Ovary (tissue), 3 donors: ENCODE measurements around the gene AP2A2.

Source experiments
- EP300 ChIP-seq: sonication (generic); formaldehyde crosslinking; IDR thresholded peaks from one replicate; pipeline ENCODE4 v1.6.1; 2017; ENCODE audit warnings: antibody characterized with exemption
- POLR2A ChIP-seq: fragments of 450-650 bp; IDR thresholded peaks from one replicate; pipeline ENCODE4 v1.6.1; 2017; ENCODE audit warnings: antibody characterized with exemption, mild to moderate bottlenecking, moderate library complexity
- TF ChIP-seq, protein P1 (sequence below), 3 donors: fragments of 450-650 bp in 2 of 3; fragments of 200-600 bp in 1 of 3; IDR thresholded peaks; one replicate each; pipeline versions ENCODE4 v1.5.1 to v1.8.0; 2016 to 2022; ENCODE audit warnings: antibody characterized with exemption in 3 of 3, mild to moderate bottlenecking in 1 of 3
- donor health status: DM: no; HTN: no; CAD: no.

DNA sequence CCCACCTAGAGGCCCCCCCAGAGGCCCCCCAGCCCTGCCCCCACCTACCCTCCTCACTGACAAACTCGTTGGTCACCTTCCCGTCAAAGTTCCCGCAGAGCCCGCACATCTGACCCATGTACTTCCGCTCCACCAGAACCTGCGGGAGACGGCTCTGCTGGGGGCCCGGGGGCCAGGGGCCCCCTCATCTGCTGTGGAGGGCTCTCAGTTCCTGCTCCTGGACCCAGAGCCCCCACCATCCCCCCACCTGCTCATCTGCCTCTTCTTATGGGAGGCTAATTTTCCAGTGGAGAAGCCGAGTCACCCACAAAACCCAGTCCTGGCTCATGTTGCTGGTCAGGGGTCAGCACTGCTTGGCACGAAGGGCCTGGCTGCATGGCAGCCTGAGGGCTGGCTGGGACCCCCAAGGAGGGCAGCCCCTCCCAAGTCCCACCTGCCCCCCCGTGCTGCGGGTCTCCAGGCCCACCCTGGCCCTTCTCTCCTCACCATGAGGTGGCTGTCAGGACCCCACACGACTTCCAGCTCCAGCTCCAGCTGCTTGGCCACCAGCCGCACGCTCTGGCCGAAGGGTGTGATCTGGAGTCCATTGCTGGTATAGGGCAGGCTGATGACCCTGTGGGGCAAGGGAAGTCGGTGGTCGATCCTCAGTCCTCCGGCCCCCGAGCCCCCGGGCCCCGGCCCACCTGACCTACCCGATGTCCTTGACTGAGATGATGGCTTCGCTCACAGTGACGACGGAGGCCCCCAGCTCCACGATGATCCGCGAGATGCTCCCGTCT lies 105.6 kb downstream of the AP2A2 start:
- TF ChIP-seq, protein P1, sequence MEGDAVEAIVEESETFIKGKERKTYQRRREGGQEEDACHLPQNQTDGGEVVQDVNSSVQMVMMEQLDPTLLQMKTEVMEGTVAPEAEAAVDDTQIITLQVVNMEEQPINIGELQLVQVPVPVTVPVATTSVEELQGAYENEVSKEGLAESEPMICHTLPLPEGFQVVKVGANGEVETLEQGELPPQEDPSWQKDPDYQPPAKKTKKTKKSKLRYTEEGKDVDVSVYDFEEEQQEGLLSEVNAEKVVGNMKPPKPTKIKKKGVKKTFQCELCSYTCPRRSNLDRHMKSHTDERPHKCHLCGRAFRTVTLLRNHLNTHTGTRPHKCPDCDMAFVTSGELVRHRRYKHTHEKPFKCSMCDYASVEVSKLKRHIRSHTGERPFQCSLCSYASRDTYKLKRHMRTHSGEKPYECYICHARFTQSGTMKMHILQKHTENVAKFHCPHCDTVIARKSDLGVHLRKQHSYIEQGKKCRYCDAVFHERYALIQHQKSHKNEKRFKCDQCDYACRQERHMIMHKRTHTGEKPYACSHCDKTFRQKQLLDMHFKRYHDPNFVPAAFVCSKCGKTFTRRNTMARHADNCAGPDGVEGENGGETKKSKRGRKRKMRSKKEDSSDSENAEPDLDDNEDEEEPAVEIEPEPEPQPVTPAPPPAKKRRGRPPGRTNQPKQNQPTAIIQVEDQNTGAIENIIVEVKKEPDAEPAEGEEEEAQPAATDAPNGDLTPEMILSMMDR (IDR thresholded peaks at IDR 0.05): no peak
- TF ChIP-seq POLR2A: no peak
- TF ChIP-seq EP300: no peak
